Stimulated activated CD4-positive, alpha-beta T cell treated with anti-CD3 and anti-CD28 coated beads, Interleukin-2, amount 100 ng/mL, for 4 hours (primary cell): Measurements from ENCODE around the gene NOTO.
A peak's percentile ranks its signal among the peaks of the same experiment; 100 is the strongest.

Experiments used
- DNase-seq: peaks from one replicate; pipeline ENCODE4 v3.0.0-alpha.2; 2020; ENCODE audit warnings: low read depth

The NOTO gene

GRCh38 chr2:73233932-73234832 is 31.8 kb downstream of the NOTO start, which contains the start of gene CCT7:
CCT7 (plus strand) TSS chr2:73234308; CDS start chr2:73234379, 71 bp downstream.
- peak; percentile 82 for DNase-seq

GRCh38 chr2:73235315-73236028 is 33.1 kb downstream of the NOTO start:
- DNase-seq = no peak

- no peak for DNase-seq
Observed at GRCh38 chr2:73237168-73237567, 34.8 kb downstream of the NOTO start.

- DNase-seq = no peak
Observed at GRCh38 chr2:73238149-73238548, 35.8 kb downstream of the NOTO start.

- DNase-seq = no peak
Observed at GRCh38 chr2:73238976-73239375, 36.6 kb downstream of the NOTO start.

GRCh38 chr2:73239776-73240175 is 37.4 kb downstream of the NOTO start:
- no peak for DNase-seq

- DNase-seq = no peak
Observed at GRCh38 chr2:73243884-73244570, 41.7 kb downstream of the NOTO start.

- DNase-seq = no peak
Observed at GRCh38 chr2:73244580-73244979, 42.2 kb downstream of the NOTO start.

GRCh38 chr2:73246850-73247249 is 44.5 kb downstream of the NOTO start:
- DNase-seq = no peak

- no peak for DNase-seq
Observed at GRCh38 chr2:73249636-73250035, 47.3 kb downstream of the NOTO start.

- no peak for DNase-seq
Observed at GRCh38 chr2:73250872-73251846, 48.8 kb downstream of the NOTO start.

GRCh38 chr2:73252238-73253027 is 50.1 kb downstream of the NOTO start:
- no peak for DNase-seq

- DNase-seq = no peak
Observed at GRCh38 chr2:73253400-73253799, 51.0 kb downstream of the NOTO start.

- no peak for DNase-seq
Observed at GRCh38 chr2:73253901-73254300, 51.5 kb downstream of the NOTO start.

GRCh38 chr2:73254343-73255006 is 52.1 kb downstream of the NOTO start:
- no peak for DNase-seq

GRCh38 chr2:73255007-73255644 is 52.8 kb downstream of the NOTO start:
- no peak for DNase-seq

GRCh38 chr2:73255907-73256617 is 53.7 kb downstream of the NOTO start:
- no peak for DNase-seq

- no peak for DNase-seq
Observed at GRCh38 chr2:73256618-73256922, 54.2 kb downstream of the NOTO start.

- no peak for DNase-seq
Observed at GRCh38 chr2:73257021-73257420, 54.6 kb downstream of the NOTO start.
